Skeletal muscle tissue (tissue), 4 donors: ENCODE data around the gene TMEM236. TPM values are rescaled to one million over a fixed set of nuclear protein-coding genes. Genes with fewer than 3 reads are reported as not detected.

ENCODE experiments used
- H3K27ac ChIP-seq: one replicate; pipeline ENCODE4 v1.7.0; 2013; ENCODE audit warnings: mild to moderate bottlenecking, low read depth, low read length, inconsistent platforms
- H3K27me3 ChIP-seq, 3 donors: one replicate each; pipeline ENCODE4 v1.7.0; 2013; ENCODE audit warnings: low read length in 3 of 3; ENCODE audit not compliant: control insufficient read depth in 3 of 3, insufficient read depth in 3 of 3
- H3K36me3 ChIP-seq, 3 donors: one replicate each; pipeline ENCODE4 v1.7.0; 2013; ENCODE audit warnings: low read length in 3 of 3; ENCODE audit not compliant: control insufficient read depth in 3 of 3, insufficient read depth in 3 of 3
- H3K4me1 ChIP-seq, 3 donors: one replicate each; pipeline ENCODE4 v1.7.0; 2013; ENCODE audit warnings: low read length in 3 of 3, mild to moderate bottlenecking in 3 of 3; ENCODE audit not compliant: control insufficient read depth in 3 of 3, insufficient read depth in 3 of 3
- H3K4me3 ChIP-seq, 3 donors: one replicate each; pipeline ENCODE4 v1.7.0; 2013; ENCODE audit warnings: low read length in 3 of 3
- H3K9ac ChIP-seq, 3 donors: one replicate each; pipeline ENCODE4 v1.7.0; 2013; ENCODE audit warnings: low read length in 3 of 3, mild to moderate bottlenecking in 3 of 3, moderate library complexity in 2 of 3, low read depth in 1 of 3
- H3K9me3 ChIP-seq, 3 donors: one replicate each; pipeline ENCODE4 v1.7.0; 2013; ENCODE audit warnings: low read length in 3 of 3; ENCODE audit not compliant: control insufficient read depth in 3 of 3
- total RNA-seq: library from RNA; depleted of rRNA; stranded (reverse); fragments of >200 nt; gene quantifications from one replicate; pipeline ENCODE4 v1.2.3, GENCODE V29; 2014
- donor health status: Osteomylitis.

Gene TMEM236
- total RNA-seq, 1 donor from 2014 or later, result under 0.01 TPM

GRCh38 chr10:17758896-17759295, 6.9 kb downstream of the TMEM236 start:
- Histone ChIP-seq H3K4me1 (peaks cover 0 to 3% (median 0%) of the 10 kb centered on the region in 3 donors), H3K9me3 (no peaks in the 10 kb centered on the region), H3K27me3 (no peaks in the 10 kb centered on the region), H3K36me3 (no peaks in the 10 kb centered on the region), H3K4me3 (no peak overlapping the region), H3K9ac (no peak overlapping the region), H3K27ac (no peak overlapping the region)

GRCh38 chr10:17764142-17764541, 12.1 kb downstream of the TMEM236 start:
- Histone ChIP-seq H3K27ac (no peak overlapping the region), H3K36me3 (no peaks in the 10 kb centered on the region), H3K27me3 (no peaks in the 10 kb centered on the region), H3K4me3 (no peak overlapping the region), H3K9ac (no peak overlapping the region), H3K4me1 (peaks cover 0 to 3% (median 0%) of the 10 kb centered on the region in 3 donors), H3K9me3 (no peaks in the 10 kb centered on the region)

- Histone ChIP-seq H3K36me3 (no peaks in the 10 kb centered on the region), H3K4me1 (peaks cover 0 to 3% (median 0%) of the 10 kb centered on the region in 3 donors), H3K27me3 (no peaks in the 10 kb centered on the region), H3K27ac (no peak overlapping the region), H3K4me3 (no peak overlapping the region), H3K9ac (no peak overlapping the region), H3K9me3 (no peaks in the 10 kb centered on the region)
Observed at GRCh38 chr10:17765602-17766001, 13.6 kb downstream of the TMEM236 start.

- no peaks in the 10 kb centered on the region for H3K36me3 ChIP-seq
- no peak overlapping the region for H3K27ac ChIP-seq
- peaks cover 0 to 3% (median 0%) of the 10 kb centered on the region in 3 donors for H3K4me1 ChIP-seq
- H3K4me3 ChIP-seq, result no peak overlapping the region
- no peaks in the 10 kb centered on the region for H3K9me3 ChIP-seq
- no peak overlapping the region for H3K9ac ChIP-seq
- no peaks in the 10 kb centered on the region for H3K27me3 ChIP-seq
Observed at GRCh38 chr10:17766731-17767130, 14.7 kb downstream of the TMEM236 start.

GRCh38 chr10:17768496-17768895, 16.5 kb downstream of the TMEM236 start:
- Histone ChIP-seq H3K9ac (no peak overlapping the region), H3K9me3 (no peaks in the 10 kb centered on the region), H3K36me3 (no peaks in the 10 kb centered on the region), H3K4me3 (no peak overlapping the region), H3K27ac (no peak overlapping the region), H3K4me1 (peaks cover 0 to 3% (median 0%) of the 10 kb centered on the region in 3 donors), H3K27me3 (no peaks in the 10 kb centered on the region)

- Histone ChIP-seq H3K4me1 (peaks cover 0 to 3% (median 0%) of the 10 kb centered on the region in 3 donors), H3K9ac (no peak overlapping the region), H3K27ac (no peak overlapping the region), H3K27me3 (no peaks in the 10 kb centered on the region), H3K36me3 (no peaks in the 10 kb centered on the region), H3K4me3 (no peak overlapping the region), H3K9me3 (no peaks in the 10 kb centered on the region)
Observed at GRCh38 chr10:17768957-17769356, 17.0 kb downstream of the TMEM236 start.

GRCh38 chr10:17771017-17771416, 19.0 kb downstream of the TMEM236 start:
- Histone ChIP-seq H3K4me3 (no peak overlapping the region), H3K27ac (peak overlapping the region; percentile 3)

GRCh38 chr10:17779784-17780183, 27.8 kb downstream of the TMEM236 start:
- Histone ChIP-seq H3K9ac (no peak overlapping the region), H3K9me3 (no peaks in the 10 kb centered on the region), H3K27ac (no peak overlapping the region), H3K4me3 (no peak overlapping the region), H3K27me3 (no peaks in the 10 kb centered on the region), H3K36me3 (no peaks in the 10 kb centered on the region), H3K4me1 (peaks cover 8 to 21% (median 14%) of the 10 kb centered on the region in 3 donors)

More at GRCh38 chr10:17771017-17771416, 19.0 kb downstream of the TMEM236 start:
- H3K9me3 ChIP-seq, result no peaks in the 10 kb centered on the region
- H3K4me1 ChIP-seq, result peaks cover 0 to 3% (median 0%) of the 10 kb centered on the region in 3 donors
- H3K9ac ChIP-seq, result no peak overlapping the region
- no peaks in the 10 kb centered on the region for H3K36me3 ChIP-seq
- H3K27me3 ChIP-seq, result no peaks in the 10 kb centered on the region

- Histone ChIP-seq H3K36me3 (no peaks in the 10 kb centered on the region), H3K4me3 (no peak overlapping the region), H3K4me1 (peaks cover 11 to 27% (median 17%) of the 10 kb centered on the region in 3 donors), H3K27me3 (no peaks in the 10 kb centered on the region), H3K9me3 (no peaks in the 10 kb centered on the region), H3K9ac (no peak overlapping the region), H3K27ac (no peak overlapping the region)
Observed at GRCh38 chr10:17780727-17781126, 28.7 kb downstream of the TMEM236 start.

- no peaks in the 10 kb centered on the region for H3K36me3 ChIP-seq
- H3K9me3 ChIP-seq, result no peaks in the 10 kb centered on the region
- H3K4me1 ChIP-seq, result peaks cover 11 to 31% (median 23%) of the 10 kb centered on the region in 3 donors
- H3K27ac ChIP-seq, result no peak overlapping the region
- no peak overlapping the region for H3K4me3 ChIP-seq
- H3K27me3 ChIP-seq, result no peaks in the 10 kb centered on the region
- H3K9ac ChIP-seq, result no peak overlapping the region
Observed at GRCh38 chr10:17781856-17782255, 29.9 kb downstream of the TMEM236 start.
